Renal pelvis (tissue), 12 donors: Measurements from ENCODE around the gene LAS1L. TPM values are rescaled to one million over a fixed set of nuclear protein-coding genes. Genes with fewer than 3 reads are reported as not detected.
"Not testable (repeated sequence)": the region's sequence is repeated elsewhere in the genome, so short reads cannot be mapped to it uniquely, and the experiment has no call there.

Source experiments
- DNase-seq: peaks from one replicate; pipeline ENCODE4 v3.0.0-alpha.2; 2013
- long read RNA-seq, 16 experiments: transcript quantifications; one replicate each; lab custom pipeline, GENCODE V29; 2026
- polyA plus RNA-seq, 3 donors: library from polyadenylated mRNA; unstranded; fragments of 120-200 nt; gene quantifications; one replicate each; pipeline ENCODE4 v1.2.1, GENCODE V29; 2013; ENCODE audit not compliant: insufficient read length in 3 of 3

The LAS1L gene
- polyA plus RNA-seq, result 10 to 100 TPM; 47.0 to 51.6 (median 49.5) TPM
- long read RNA-seq, donor 1, transcript LAS1L-202 (13 exons, 2,386 nt), result major isoform, 5 of 11 reads
- long read RNA-seq, donor 1, partial matches to known transcripts, result 5 of 11 reads
- long read RNA-seq, donor 1, other reads (novel, unspliced or antisense), result 0 of 11 reads
- long read RNA-seq, donor 2, transcript LAS1L-202 (13 exons, 2,386 nt), result major isoform, 7 of 10 reads
- long read RNA-seq, donor 2, partial matches to known transcripts, result 0 of 10 reads
- long read RNA-seq, donor 2, other reads (novel, unspliced or antisense), result 0 of 10 reads
- long read RNA-seq, donor 3, transcript LAS1L-202 (13 exons, 2,386 nt), result major isoform, 5 of 5 reads
- long read RNA-seq, donor 3, partial matches to known transcripts, result 0 of 5 reads
- long read RNA-seq, donor 3, other reads (novel, unspliced or antisense), result 0 of 5 reads
- long read RNA-seq, donor 4, partial matches to known transcripts, result 0 of 3 reads
- long read RNA-seq, donor 4, other reads (novel, unspliced or antisense), result 0 of 3 reads
- long read RNA-seq, donor 5, partial matches to known transcripts, result 5 of 8 reads
- long read RNA-seq, donor 5, other reads (novel, unspliced or antisense), result 0 of 8 reads
- long read RNA-seq, donor 6, partial matches to known transcripts, result 5 of 6 reads
- long read RNA-seq, donor 6, other reads (novel, unspliced or antisense), result 0 of 6 reads
- long read RNA-seq, donor 7, partial matches to known transcripts, result 0 of 4 reads
- long read RNA-seq, donor 7, other reads (novel, unspliced or antisense), result 0 of 4 reads
- long read RNA-seq, donor 8, partial matches to known transcripts, result 0 of 3 reads
- long read RNA-seq, donor 8, other reads (novel, unspliced or antisense), result 0 of 3 reads
- long read RNA-seq, donor 9, partial matches to known transcripts, result 0 of 4 reads
- long read RNA-seq, donor 9, other reads (novel, unspliced or antisense), result 0 of 4 reads
- long read RNA-seq, donor 10, partial matches to known transcripts, result 5 of 8 reads
- long read RNA-seq, donor 10, other reads (novel, unspliced or antisense), result 0 of 8 reads
- long read RNA-seq, donor 11, partial matches to known transcripts, result 0 of 3 reads
- long read RNA-seq, donor 11, other reads (novel, unspliced or antisense), result 0 of 3 reads
- long read RNA-seq, donor 12, partial matches to known transcripts, result 12 of 16 reads
- long read RNA-seq, donor 12, other reads (novel, unspliced or antisense), result 0 of 16 reads
- long read RNA-seq, donor 13, partial matches to known transcripts, result 5 of 7 reads
- long read RNA-seq, donor 13, other reads (novel, unspliced or antisense), result 0 of 7 reads
- long read RNA-seq, donor 14, partial matches to known transcripts, result 6 of 9 reads
- long read RNA-seq, donor 14, other reads (novel, unspliced or antisense), result 0 of 9 reads
- long read RNA-seq, donor 15, transcript LAS1L-203 (14 exons, 2,439 nt), result major isoform, 5 of 14 reads
- long read RNA-seq, donor 15, partial matches to known transcripts, result 6 of 14 reads
- long read RNA-seq, donor 15, other reads (novel, unspliced or antisense), result 0 of 14 reads
- long read RNA-seq, donor 16, transcript LAS1L-202 (13 exons, 2,386 nt), result major isoform, 10 of 11 reads
- long read RNA-seq, donor 16, partial matches to known transcripts, result 0 of 11 reads
- long read RNA-seq, donor 16, other reads (novel, unspliced or antisense), result 0 of 11 reads

GRCh38 chrX:65534450-65535292, at the start of gene LAS1L:
Gene LAS1L (minus strand): TSS chrX:65534787. CDS start chrX:65534715, 72 bp downstream.
- DNase-seq, result peak; percentile 92

GRCh38 chrX:65582450-65583082, 48.0 kb upstream of the LAS1L start:
- no peak for DNase-seq

- peak; percentile 67 for DNase-seq
Observed at GRCh38 chrX:65581661-65582339, 47.2 kb upstream of the LAS1L start.

GRCh38 chrX:65578346-65578745, 43.8 kb upstream of the LAS1L start:
- no peak for DNase-seq

- DNase-seq, result no peak
Observed at GRCh38 chrX:65576160-65576559, 41.6 kb upstream of the LAS1L start.

- no peak for DNase-seq
Observed at GRCh38 chrX:65575022-65575421, 40.4 kb upstream of the LAS1L start.

- DNase-seq, result no peak
Observed at GRCh38 chrX:65574356-65574755, 39.8 kb upstream of the LAS1L start.

- DNase-seq, result no peak
Observed at GRCh38 chrX:65572971-65573370, 38.4 kb upstream of the LAS1L start.

GRCh38 chrX:65562850-65563249, 28.3 kb upstream of the LAS1L start:
- DNase-seq, result not testable (repeated sequence)

- no peak for DNase-seq
Observed at GRCh38 chrX:65551489-65552339, 17.1 kb upstream of the LAS1L start.

- no peak for DNase-seq
Observed at GRCh38 chrX:65551086-65551485, 16.5 kb upstream of the LAS1L start.

- no peak for DNase-seq
Observed at GRCh38 chrX:65545456-65545855, 10.9 kb upstream of the LAS1L start.

- DNase-seq, result no peak
Observed at GRCh38 chrX:65537229-65537628, 2.6 kb upstream of the LAS1L start.

- DNase-seq, result no peak
Observed at GRCh38 chrX:65536291-65536690, 1.7 kb upstream of the LAS1L start.

- DNase-seq, result no peak
Observed at GRCh38 chrX:65532016-65532415, 2.6 kb downstream of the LAS1L start.

- DNase-seq, result no peak
Observed at GRCh38 chrX:65528705-65529340, 5.8 kb downstream of the LAS1L start.

GRCh38 chrX:65528293-65528692, 6.3 kb downstream of the LAS1L start:
- DNase-seq, result no peak
